H1 (cell line): ENCODE measurements around the gene MAP2K5. TPM values are rescaled to one million over a fixed set of nuclear protein-coding genes. Genes with fewer than 3 reads are reported as not detected.

ENCODE experiments used
- CTCF ChIA-PET: fragments of 300-600 bp; sonication (Branson Sonifier 250); formaldehyde crosslinking; loops from one replicate; lab custom pipeline; 2021; ENCODE audit not compliant: partially characterized antibody; lab: Charles Lee
- POLR2A ChIA-PET: fragments of 300-600 bp; sonication (Branson Sonifier 250); formaldehyde crosslinking; loops from one replicate; lab custom pipeline; 2021; ENCODE audit warnings: inconsistent platforms; ENCODE audit not compliant: partially characterized antibody; lab: Charles Lee
- DNase-seq, 2 experiments: peaks; one replicate each; pipeline versions ENCODE4 v3.0.0 to v3.0.0-alpha.2; 2010 to 2022; ENCODE audit warnings: low spot score in 2 of 2, low read depth in 1 of 2, mixed read lengths in 1 of 2
- FAIRE-seq: peaks from 2 replicates; lab custom pipeline; 2011; peaks lifted over from hg19 to GRCh38; lab: Jason Lieb, UNC
- H2AFZ ChIP-seq: 2 replicates; pipeline ENCODE4 v1.8.1; 2012; ENCODE audit warnings: low read length, inconsistent platforms
- H2AK5ac ChIP-seq: 2 replicates; pipeline ENCODE4 v1.6.1; 2013; ENCODE audit warnings: low read depth, low read length
- H2BK120ac ChIP-seq: replicated peaks from 2 replicates; pipeline ENCODE3; 2013; ENCODE audit warnings: low read depth, low read length, inconsistent platforms
- H2BK12ac ChIP-seq: 2 replicates; pipeline ENCODE4 v1.6.1; 2013; ENCODE audit warnings: low read depth, low read length
- H2BK15ac ChIP-seq: 2 replicates; pipeline ENCODE4 v1.6.1; 2013; ENCODE audit warnings: low read length
- H2BK20ac ChIP-seq: 2 replicates; pipeline ENCODE4 v1.6.1; 2013; ENCODE audit warnings: low read length
- H2BK5ac ChIP-seq: 2 replicates; pipeline ENCODE4 v1.6.1; 2013; ENCODE audit warnings: low read depth, low read length
- H3K14ac ChIP-seq: 2 replicates; pipeline ENCODE4 v1.6.1; 2013; ENCODE audit warnings: inconsistent platforms; ENCODE audit not compliant: insufficient read length
- H3K18ac ChIP-seq: 2 replicates; pipeline ENCODE4 v1.6.1; 2013; ENCODE audit warnings: low read length; ENCODE audit errors: extremely low read depth
- H3K23ac ChIP-seq: 2 replicates; pipeline ENCODE4 v1.6.1; 2013; ENCODE audit warnings: inconsistent platforms; ENCODE audit not compliant: insufficient read length
- H3K23me2 ChIP-seq: 2 replicates; pipeline ENCODE4 v1.6.1; 2013; ENCODE audit warnings: low read depth, low read length
- H3K27ac ChIP-seq: 2 replicates; pipeline ENCODE4 v1.6.1; 2011; ENCODE audit warnings: low read depth, low read length, inconsistent platforms
- H3K27me3 ChIP-seq, 4 experiments: replicated peaks in 1 of 4; 1 replicate in 1 of 4; 2 replicates in 3 of 4; pipeline versions ENCODE4 v1.6.1 to v1.8.1; 2011 to 2013; ENCODE audit warnings: low read length in 3 of 4, mild to moderate bottlenecking in 3 of 4, inconsistent platforms in 2 of 4, mixed read lengths in 2 of 4, moderate library complexity in 1 of 4; ENCODE audit not compliant: control insufficient read depth in 3 of 4, insufficient read depth in 3 of 4; ENCODE audit errors: extremely low read depth in 1 of 4
- H3K36me3 ChIP-seq, 4 experiments: 2 replicates each; pipeline versions ENCODE4 v1.6.1 to v1.8.1; 2011 to 2013; ENCODE audit warnings: mild to moderate bottlenecking in 4 of 4, low read length in 3 of 4, moderate library complexity in 2 of 4, control low read depth in 1 of 4, inconsistent platforms in 1 of 4; ENCODE audit not compliant: insufficient read depth in 4 of 4, control insufficient read depth in 2 of 4
- H3K4ac ChIP-seq: replicated peaks from 2 replicates; pipeline ENCODE3; 2013; ENCODE audit warnings: low read length, low read depth, mixed read lengths, inconsistent platforms; ENCODE audit not compliant: insufficient read length
- H3K4me1 ChIP-seq, 4 experiments: replicated peaks in 1 of 4; 1 replicate in 1 of 4; 2 replicates in 3 of 4; pipeline versions ENCODE4 v1.6.1 to v1.8.1; 2011 to 2013; ENCODE audit warnings: low read length in 3 of 4, inconsistent platforms in 2 of 4, mixed read lengths in 1 of 4; ENCODE audit not compliant: insufficient read depth in 4 of 4, control insufficient read depth in 3 of 4
- H3K4me2 ChIP-seq, 2 experiments: 2 replicates each; pipeline versions ENCODE4 v1.6.1 to v1.8.1; 2011 to 2013; ENCODE audit warnings: low read depth in 2 of 2, low read length in 2 of 2, control low read depth in 1 of 2, inconsistent platforms in 1 of 2, mild to moderate bottlenecking in 1 of 2; ENCODE audit not compliant: insufficient read depth in 1 of 2
- H3K4me3 ChIP-seq, 4 experiments: fragments of 200-600, 300-600 bp in 1 of 4; sonication (generic), shearing (Covaris generic), sonication (Bioruptor Twin) in 1 of 4; 2 replicates each; pipeline versions ENCODE4 v1.5.1 to v1.8.1; 2011 to 2016; ENCODE audit warnings: low read length in 4 of 4, low read depth in 3 of 4, control low read depth in 2 of 4, inconsistent platforms in 2 of 4, mild to moderate bottlenecking in 2 of 4, mixed read lengths in 1 of 4, moderate library complexity in 1 of 4; ENCODE audit not compliant: insufficient read depth in 2 of 4; ENCODE audit errors: extremely low read depth in 1 of 4
- H3K56ac ChIP-seq: replicated peaks from 2 replicates; pipeline ENCODE3; 2013; ENCODE audit warnings: low read depth, mild to moderate bottlenecking, mixed read lengths, low read length, inconsistent platforms; ENCODE audit not compliant: insufficient read length
- H3K79me1 ChIP-seq: 2 replicates; pipeline ENCODE4 v1.6.1; 2013; ENCODE audit warnings: low read depth, low read length, control low read depth
- H3K79me2 ChIP-seq, 2 experiments: 2 replicates each; pipeline versions ENCODE4 v1.6.1 to v1.8.1; 2012 to 2013; ENCODE audit warnings: low read length in 2 of 2, mild to moderate bottlenecking in 2 of 2, inconsistent platforms in 1 of 2; ENCODE audit not compliant: insufficient read depth in 2 of 2, control insufficient read depth in 1 of 2
- H3K9ac ChIP-seq, 4 experiments: replicated peaks in 1 of 4; 1 replicate in 1 of 4; 2 replicates in 3 of 4; pipeline versions ENCODE4 v1.6.1 to v1.8.1; 2011 to 2013; ENCODE audit warnings: low read depth in 3 of 4, low read length in 3 of 4, control low read depth in 2 of 4, mild to moderate bottlenecking in 2 of 4, moderate library complexity in 2 of 4, inconsistent platforms in 1 of 4; ENCODE audit errors: extremely low read depth in 1 of 4
- H3K9me3 ChIP-seq, 2 experiments: 2 replicates each; pipeline versions ENCODE4 v1.6.1 to v1.8.1; 2012 to 2013; ENCODE audit warnings: mild to moderate bottlenecking in 2 of 2, moderate library complexity in 2 of 2, control low read depth in 1 of 2, inconsistent platforms in 1 of 2, low read depth in 1 of 2, low read length in 1 of 2, mixed read lengths in 1 of 2; ENCODE audit not compliant: insufficient read depth in 2 of 2
- H4K20me1 ChIP-seq, 2 experiments: replicated peaks in 1 of 2; 2 replicates each; pipeline versions ENCODE3 to v1.8.1; 2011 to 2013; ENCODE audit warnings: inconsistent platforms in 2 of 2, low read length in 2 of 2, mild to moderate bottlenecking in 1 of 2; ENCODE audit not compliant: insufficient read depth in 2 of 2, control insufficient read depth in 1 of 2
- H4K5ac ChIP-seq: 2 replicates; pipeline ENCODE4 v1.6.1; 2013; ENCODE audit warnings: low read length, low read depth, mixed read lengths, inconsistent platforms; ENCODE audit not compliant: insufficient read length
- H4K8ac ChIP-seq: 2 replicates; pipeline ENCODE4 v1.8.0; 2013; ENCODE audit warnings: mild to moderate bottlenecking, moderate library complexity, low read length, inconsistent platforms; ENCODE audit not compliant: insufficient read depth; ENCODE audit errors: extremely low read depth
- H4K91ac ChIP-seq: replicated peaks from 2 replicates; pipeline ENCODE3; 2013; ENCODE audit warnings: low read length, mixed read lengths, inconsistent platforms; ENCODE audit not compliant: insufficient read length
- BCL11A ChIP-seq, 2 experiments: IDR thresholded peaks; one replicate each; pipeline ENCODE4 v1.6.1; 2011; ENCODE audit warnings: low read depth in 2 of 2, low read length in 2 of 2, mild to moderate bottlenecking in 2 of 2
- CHD2 ChIP-seq: IDR thresholded peaks from 2 replicates; pipeline ENCODE4 v1.6.1; 2012; ENCODE audit warnings: low read length, improper control_type of control experiment
- CREB1 ChIP-seq: IDR thresholded peaks from 2 replicates; pipeline ENCODE4 v1.6.1; 2012; ENCODE audit warnings: inconsistent platforms
- HDAC2 ChIP-seq, 2 experiments: fragments of 300-600 bp in 1 of 2; sonication (generic) in 1 of 2; IDR thresholded peaks; 2 replicates each; pipeline ENCODE4 v1.6.1; 2011 to 2012; ENCODE audit warnings: low read depth in 2 of 2, low read length in 2 of 2, mild to moderate bottlenecking in 2 of 2, moderate library complexity in 2 of 2, borderline replicate concordance in 1 of 2, inconsistent platforms in 1 of 2
- NRF1 ChIP-seq: IDR thresholded peaks from 2 replicates; pipeline ENCODE4 v1.6.1; 2011; ENCODE audit warnings: mild to moderate bottlenecking, low read depth, low read length, improper control_type of control experiment
- PHF8 ChIP-seq: fragments of 200-600 bp; sonication (generic); conservative IDR thresholded peaks from 2 replicates; pipeline ENCODE4 v1.7.1; 2012; ENCODE audit warnings: low read depth, mild to moderate bottlenecking, inconsistent platforms, low read length, moderate library complexity
- POLR2AphosphoS5 ChIP-seq: IDR thresholded peaks from 2 replicates; pipeline ENCODE4 v1.6.1; 2011; ENCODE audit warnings: low read depth, low read length
- RAD21 ChIP-seq, 2 experiments: IDR thresholded peaks in 1 of 2; conservative IDR thresholded peaks in 1 of 2; 2 replicates each; pipeline ENCODE4 v1.6.1; 2011; ENCODE audit warnings: low read depth in 2 of 2, low read length in 2 of 2, improper control_type of control experiment in 1 of 2, inconsistent platforms in 1 of 2, mild to moderate bottlenecking in 1 of 2, moderate library complexity in 1 of 2
- RBBP5 ChIP-seq: IDR thresholded peaks from 2 replicates; pipeline ENCODE4 v1.7.1; 2012; ENCODE audit warnings: low read depth, mild to moderate bottlenecking, inconsistent platforms, low read length, moderate library complexity, borderline replicate concordance
- RNF2 ChIP-seq: fragments of 200-900, 300-1000 bp; sonication (generic); IDR thresholded peaks from 2 replicates; pipeline ENCODE4 v1.7.1; 2016; ENCODE audit warnings: borderline replicate concordance, low read depth, mild to moderate bottlenecking, antibody characterized with exemption, low read length; ENCODE audit not compliant: poor library complexity, severe bottlenecking; ENCODE audit errors: missing control alignments
- TAF7 ChIP-seq: optimal IDR thresholded peaks from 2 replicates; pipeline ENCODE3; 2011; ENCODE audit warnings: low read depth, mild to moderate bottlenecking, inconsistent platforms, low read length, moderate library complexity, borderline replicate concordance
- ZNF274 ChIP-seq: IDR thresholded peaks from 2 replicates; pipeline ENCODE4 v1.7.0; 2012; ENCODE audit warnings: low read length, borderline replicate concordance; ENCODE audit errors: extremely low read depth
- WGBS, 2 experiments: shearing (Covaris generic) in 1 of 2; methylation state at CpG; one replicate each; pipeline versions ENCODE4 v1.1.6 to v1.1.7; 2013 to 2015; ENCODE audit warnings: low lambda C conversion rate in 2 of 2, mixed read lengths in 2 of 2, inconsistent platforms in 1 of 2, low coverage in 1 of 2, missing lambda C conversion rate in 1 of 2; ENCODE audit not compliant: insufficient replicate concordance in 2 of 2, insufficient coverage in 1 of 2, insufficient read length in 1 of 2; ENCODE audit errors: extremely low coverage in 1 of 2, missing lambda C conversion rate in 1 of 2; 5-methylcytosine and 5-hydroxymethylcytosine counted together
- polyA plus RNA-seq, 7 experiments: library from polyadenylated mRNA; depleted of rRNA in 3 of 7; stranded (reverse) in 5 of 7; unstranded in 2 of 7; fragments of >200 nt in 5 of 7; fragments of 200-250 nt in 2 of 7; gene quantifications; 1 replicate in 5 of 7; 2 replicates in 1 of 7; 4 replicates in 1 of 7; pipeline versions ENCODE4 v1.2.1 to v1.2.3, GENCODE V29; 2011 to 2013; ENCODE audit warnings: missing spikeins in 2 of 7, mixed read lengths in 2 of 7
- total RNA-seq: library from RNA; stranded (reverse); fragmentation: NEBNext Ultra II Directional; extraction: Animal tissue kit (Norgen Biotek cat#: 25700); gene quantifications from 2 replicates; pipeline ENCODE4 v1.2.1, GENCODE V29; 2021

Gene MAP2K5
- total and polyA plus RNA-seq, 2 of the 8 experiments (the other 6 are each of a cell fraction or from before 2014, with no cell fraction given), result 4.4 to 15.8 TPM

GRCh38 chr15:67723294-67724024, 181.0 kb downstream of the MAP2K5 start:
- CTCF ChIA-PET, result interaction anchor here (0.7 kb wide), 1 partner anchor 47 kb away, joined by 3 read pairs; no protein-coding TSS in a partner anchor
- H3K4me2 ChIP-seq, result no peak overlapping the region
- H2BK120ac ChIP-seq, result no peak overlapping the region
- H3K23me2 ChIP-seq, result no peaks in the 10 kb centered on the region; the same call in 1 of the 2 replicates
- H3K18ac ChIP-seq, result no peak overlapping the region
- H4K20me1 ChIP-seq, result no peaks in the 10 kb centered on the region
- POLR2A ChIA-PET, result no interaction called here
- H2BK5ac ChIP-seq, result no peak overlapping the region
- no peaks in the 10 kb centered on the region for H3K27me3 ChIP-seq
- WGBS, 2 experiments, result 85% methylated on average over 4 of the region's 4 CpGs; no CpG with 5 or more reads in 1 of the 2 experiments
- H3K4me1 ChIP-seq, result no peaks in the 10 kb centered on the region
- H2BK12ac ChIP-seq, result no peak overlapping the region
- DNase-seq (no peak), FAIRE-seq (no peak)
- no peak overlapping the region for H2BK15ac ChIP-seq
- no peak overlapping the region for H3K56ac ChIP-seq
- H3K4me3 ChIP-seq, result no peak overlapping the region
- H3K9me3 ChIP-seq, result no peaks in the 10 kb centered on the region
- H2AK5ac ChIP-seq, result no peak overlapping the region
- H4K8ac ChIP-seq, result no peak overlapping the region; the same call in 1 of the 2 replicates
- no peak overlapping the region for H2AFZ ChIP-seq
- no peak overlapping the region for H3K27ac ChIP-seq
- no peak overlapping the region for H3K9ac ChIP-seq
- H3K4ac ChIP-seq, result no peak overlapping the region
- no peaks in the 10 kb centered on the region for H3K79me1 ChIP-seq
- H2BK20ac ChIP-seq, result no peak overlapping the region
- H4K5ac ChIP-seq, result no peak overlapping the region
- no peak overlapping the region for H3K14ac ChIP-seq
- no peak overlapping the region for H4K91ac ChIP-seq
- H3K79me2 ChIP-seq, result no peaks in the 10 kb centered on the region
- no peaks in the 10 kb centered on the region for H3K36me3 ChIP-seq
- no peak overlapping the region for H3K23ac ChIP-seq
- TF ChIP-seq NRF1 (no peak), PHF8 (no peak), RAD21 (IDR thresholded peaks at IDR 0.05 in 1 of 2, conservative IDR thresholded peaks at IDR 0.05 in 1 of 2; ENCODE audit: low read depth in 2 of 2, low read length in 2 of 2) (no peak), TAF7 (no peak), RBBP5 (no peak), POLR2AphosphoS5 (no peak), CHD2 (no peak), CREB1 (no peak), RNF2 (no peak), HDAC2 (IDR thresholded peaks at IDR 0.05; ENCODE audit: borderline replicate concordance in 1 of 2, low read depth in 2 of 2, low read length in 2 of 2) (no peak), ZNF274 (no peak), BCL11A (IDR thresholded peaks at IDR 0.05; ENCODE audit: low read depth in 2 of 2, low read length in 2 of 2) (no peak)
